Left ventricle myocardium inferior (tissue), 1 donor: ENCODE measurements around the gene OR52D1. TPM values are rescaled to one million over a fixed set of nuclear protein-coding genes. Genes with fewer than 3 reads are reported as not detected.

Experiments
- DNase-seq: peaks from one replicate; pipeline ENCODE4 v3.0.0-alpha.2; 2020
- H3K27ac ChIP-seq: fragments of 200-600 bp; replicated peaks from 2 replicates; pipeline ENCODE4 v1.8.0; 2021
- H3K27me3 ChIP-seq: fragments of 200-600 bp; 2 replicates; pipeline ENCODE4 v1.8.0; 2021; ENCODE audit warnings: low read depth
- H3K36me3 ChIP-seq: fragments of 200-600 bp; 2 replicates; pipeline ENCODE4 v1.8.0; 2021
- H3K4me1 ChIP-seq: fragments of 200-600 bp; 2 replicates; pipeline ENCODE4 v1.8.0; 2021
- H3K4me3 ChIP-seq: fragments of 200-600 bp; 2 replicates; pipeline ENCODE4 v1.8.0; 2021; ENCODE audit warnings: mild to moderate bottlenecking, moderate library complexity
- H3K9me3 ChIP-seq: fragments of 200-600 bp; replicated peaks from 2 replicates; pipeline ENCODE4 v1.8.0; 2021
- intact Hi-C: fragments of 100-400 bp; cut with micrococcal nuclease; formaldehyde crosslinking; loops from one replicate; pipeline ENCODE4 v1.11.0; 2022
- total RNA-seq: library from RNA; stranded (reverse); fragmentation: NEBNext Ultra II Directional; extraction: Animal tissue kit (Norgen Biotek cat#: 25700); gene quantifications from one replicate; pipeline ENCODE4 v1.2.1, GENCODE V29; 2021
- TF ChIP-seq, protein P1 (sequence below): fragments of 200-600 bp; IDR thresholded peaks from 2 replicates; pipeline ENCODE4 v1.8.0; 2021; ENCODE audit warnings: antibody characterized with exemption, mild to moderate bottlenecking, borderline replicate concordance
- donor health status: DM: no; HTN: yes; CAD: no; lungs with severe emphysema.

OR52D1 gene
- total RNA-seq, 1 donor from 2014 or later: not detected

DNA sequence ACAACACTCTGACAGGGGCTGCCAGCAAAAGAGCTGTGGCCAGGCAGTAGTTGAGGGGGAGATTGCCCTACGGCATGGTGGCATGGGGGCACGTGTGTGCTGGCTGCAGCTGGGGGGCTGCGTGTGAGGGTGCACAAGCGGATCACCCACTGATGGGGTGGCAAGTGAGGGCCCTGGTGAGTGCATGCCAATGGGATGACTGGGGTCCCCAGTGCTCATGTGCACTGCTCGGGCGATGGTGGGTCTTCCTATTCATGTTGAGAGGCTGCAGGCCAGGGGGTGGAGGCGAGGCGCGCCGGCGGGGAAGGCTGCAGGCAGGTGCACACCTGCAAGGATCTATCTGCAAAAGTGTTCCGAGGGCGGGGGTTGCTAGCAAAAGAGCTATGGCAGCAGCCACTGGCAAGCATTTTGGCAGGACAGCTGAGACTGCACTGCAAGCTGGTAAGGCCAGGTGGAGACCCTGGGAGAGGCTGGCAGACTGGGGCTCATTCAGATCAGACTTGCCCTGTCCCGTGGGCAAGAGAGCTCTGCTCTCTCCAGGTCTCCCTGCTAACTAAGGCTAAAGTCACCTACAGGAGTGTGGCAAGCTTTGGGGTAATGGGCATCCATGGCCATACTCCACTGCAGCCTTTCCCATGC is 27.4 kb upstream of the OR52D1 start:
- intact Hi-C loops: loop anchor here (10.0 kb wide), 1 partner anchor 94 kb away; no protein-coding TSS in a partner anchor
- TF ChIP-seq, protein P1, sequence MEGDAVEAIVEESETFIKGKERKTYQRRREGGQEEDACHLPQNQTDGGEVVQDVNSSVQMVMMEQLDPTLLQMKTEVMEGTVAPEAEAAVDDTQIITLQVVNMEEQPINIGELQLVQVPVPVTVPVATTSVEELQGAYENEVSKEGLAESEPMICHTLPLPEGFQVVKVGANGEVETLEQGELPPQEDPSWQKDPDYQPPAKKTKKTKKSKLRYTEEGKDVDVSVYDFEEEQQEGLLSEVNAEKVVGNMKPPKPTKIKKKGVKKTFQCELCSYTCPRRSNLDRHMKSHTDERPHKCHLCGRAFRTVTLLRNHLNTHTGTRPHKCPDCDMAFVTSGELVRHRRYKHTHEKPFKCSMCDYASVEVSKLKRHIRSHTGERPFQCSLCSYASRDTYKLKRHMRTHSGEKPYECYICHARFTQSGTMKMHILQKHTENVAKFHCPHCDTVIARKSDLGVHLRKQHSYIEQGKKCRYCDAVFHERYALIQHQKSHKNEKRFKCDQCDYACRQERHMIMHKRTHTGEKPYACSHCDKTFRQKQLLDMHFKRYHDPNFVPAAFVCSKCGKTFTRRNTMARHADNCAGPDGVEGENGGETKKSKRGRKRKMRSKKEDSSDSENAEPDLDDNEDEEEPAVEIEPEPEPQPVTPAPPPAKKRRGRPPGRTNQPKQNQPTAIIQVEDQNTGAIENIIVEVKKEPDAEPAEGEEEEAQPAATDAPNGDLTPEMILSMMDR: no peak
- Histone ChIP-seq H3K4me1 (no peaks in the 10 kb centered on the region), H3K27me3 (no peaks in the 10 kb centered on the region), H3K4me3 (no peak overlapping the region), H3K36me3 (no peaks in the 10 kb centered on the region), H3K9me3 (no peaks in the 10 kb centered on the region), H3K27ac (no peak overlapping the region)
- no peak for DNase-seq

DNA sequence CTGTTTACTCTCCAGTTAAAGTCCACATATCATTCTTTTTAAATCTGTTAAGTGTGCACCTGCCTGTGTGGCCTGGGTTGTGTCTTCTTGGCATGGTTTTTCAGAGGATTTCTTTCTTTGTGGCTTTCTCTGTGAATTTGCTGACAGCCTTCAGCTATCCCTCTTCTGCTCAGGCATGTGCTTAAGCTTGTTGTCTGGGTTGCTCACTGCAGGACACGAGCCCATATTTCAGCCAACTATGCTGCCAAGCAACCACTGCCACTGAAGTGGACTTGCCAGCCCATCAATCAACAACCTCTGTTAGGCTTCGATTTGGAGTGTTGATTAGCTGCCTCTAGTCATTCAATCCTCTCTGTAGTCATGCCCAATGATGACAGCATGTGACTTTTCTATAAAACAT is 21.0 kb upstream of the OR52D1 start:
- TF ChIP-seq, protein P1: no peak
- no peaks in the 10 kb centered on the region for H3K4me1 ChIP-seq
- intact Hi-C loops: loop anchor here (10.0 kb wide), 1 partner anchor 87 kb away; no protein-coding TSS in a partner anchor
- no peak overlapping the region for H3K27ac ChIP-seq
- no peaks in the 10 kb centered on the region for H3K9me3 ChIP-seq
- no peak overlapping the region for H3K4me3 ChIP-seq
- H3K27me3 ChIP-seq: no peaks in the 10 kb centered on the region
- no peaks in the 10 kb centered on the region for H3K36me3 ChIP-seq
- no peak for DNase-seq

DNA sequence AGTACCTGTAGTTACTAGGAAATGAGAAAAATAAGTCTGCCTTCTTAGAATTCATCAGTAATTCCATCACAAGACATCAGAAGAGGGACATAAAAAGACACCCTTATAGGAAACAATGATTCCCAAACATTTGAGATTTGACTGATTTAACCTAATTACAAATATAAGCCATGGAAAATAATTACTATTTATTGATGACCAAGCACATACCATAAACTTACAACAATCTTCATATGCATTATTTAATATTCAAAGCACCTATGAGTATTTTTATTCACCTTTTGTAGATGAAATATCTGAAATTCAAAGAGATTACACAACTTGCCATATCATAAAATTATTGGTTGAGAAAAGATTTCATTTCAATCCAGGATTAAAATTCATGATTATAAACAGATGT is 14.6 kb upstream of the OR52D1 start:
- H3K36me3 ChIP-seq: no peaks in the 10 kb centered on the region
- no peaks in the 10 kb centered on the region for H3K27me3 ChIP-seq
- no peaks in the 10 kb centered on the region for H3K4me1 ChIP-seq
- no peak overlapping the region for H3K4me3 ChIP-seq
- no peak overlapping the region for H3K27ac ChIP-seq
- H3K9me3 ChIP-seq: no peaks in the 10 kb centered on the region
- TF ChIP-seq, protein P1: no peak
- no peak for DNase-seq
- intact Hi-C loops: loop anchor here (5.0 kb wide), 1 partner anchor 333 kb away; the partner anchor contains the start of gene OR52N2

DNA sequence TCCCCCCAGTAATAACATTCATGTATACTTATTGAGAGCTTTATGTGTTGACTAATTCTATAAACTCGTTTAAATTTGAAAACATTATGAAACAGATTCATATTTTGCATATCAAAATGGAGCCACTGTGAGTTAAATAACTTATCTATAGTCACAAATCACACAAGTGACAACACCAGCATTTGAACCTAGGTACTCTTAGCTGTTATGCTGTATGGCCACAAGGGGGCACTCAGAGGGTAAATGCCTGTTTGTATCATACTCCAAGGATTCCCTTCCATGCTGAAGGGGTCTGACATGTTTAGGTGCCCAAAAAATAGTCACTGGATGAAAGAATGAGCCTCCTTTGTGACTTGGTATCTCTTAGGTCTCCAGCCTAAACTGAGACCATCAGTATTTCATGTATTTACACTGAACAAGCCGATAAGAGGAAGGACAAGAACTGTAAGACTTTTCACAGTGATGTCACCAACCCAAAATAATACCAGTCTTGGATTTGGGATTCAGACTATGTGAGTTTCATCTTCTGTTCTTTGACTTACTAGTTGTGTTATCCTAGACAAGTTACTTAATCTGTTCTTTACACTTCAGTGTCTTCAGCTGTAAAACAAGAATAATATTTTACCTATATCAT is 12.2 kb upstream of the OR52D1 start:
- TF ChIP-seq, protein P1: peak; percentile 86

DNA sequence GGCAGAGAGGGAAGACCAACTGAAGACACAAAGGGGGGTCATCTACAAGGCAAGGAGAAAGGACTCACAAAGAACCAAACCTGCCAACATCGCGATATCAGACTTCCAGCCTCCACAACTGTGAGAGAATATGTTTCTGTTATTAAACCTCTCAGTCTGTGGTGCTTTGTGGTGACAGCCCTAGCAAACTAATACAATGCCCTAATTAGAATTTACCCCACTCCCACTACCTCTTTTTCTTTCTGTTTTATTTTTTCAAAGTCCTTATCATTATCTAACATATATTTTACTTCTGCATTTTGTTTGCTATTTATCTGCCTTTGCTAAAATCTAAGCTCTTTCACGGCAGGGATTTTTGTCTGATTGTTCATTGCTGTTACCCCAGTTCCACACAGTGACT is 2.5 kb upstream of the OR52D1 start:
- Histone ChIP-seq H3K27me3 (no peaks in the 10 kb centered on the region), H3K4me1 (no peaks in the 10 kb centered on the region), H3K36me3 (no peaks in the 10 kb centered on the region), H3K9me3 (no peaks in the 10 kb centered on the region), H3K27ac (no peak overlapping the region), H3K4me3 (no peak overlapping the region)
- DNase-seq: no peak
- TF ChIP-seq, protein P1: no peak
- intact Hi-C loops: no loop called here

More for the DNA sequence above, 12.2 kb upstream of the OR52D1 start:
- intact Hi-C loops: no loop called here
- Histone ChIP-seq H3K9me3 (no peaks in the 10 kb centered on the region), H3K27me3 (no peaks in the 10 kb centered on the region), H3K4me1 (no peaks in the 10 kb centered on the region), H3K36me3 (no peaks in the 10 kb centered on the region), H3K27ac (no peak overlapping the region), H3K4me3 (no peak overlapping the region)
- no peak for DNase-seq
